Measurements from ENCODE around the gene RBFOX2. TPM values are rescaled to one million over a fixed set of nuclear protein-coding genes. Genes with fewer than 3 reads are reported as not detected.

The RBFOX2 gene
- total RNA-seq, 2 experiments from 2014 or later: 54.3 to 78.7 TPM

GRCh38 chr22:35991168-35991567, 37.5 kb downstream of the RBFOX2 start:
- Histone ChIP-seq H3K36me3 (ENCODE audit: insufficient read depth, low read length) (peaks cover 26% of the 10 kb centered on the region), H3K9me2 (ENCODE audit: insufficient read depth, low read length) (no peaks in the 10 kb centered on the region), H3K79me2 (ENCODE audit: insufficient read depth, low read depth, low read length) (no peaks in the 10 kb centered on the region), H3K4me1 (ENCODE audit: insufficient read depth, low read length, poor library complexity, severe bottlenecking) (peaks cover 5% of the 10 kb centered on the region), H4K20me1 (ENCODE audit: insufficient read depth, low read length) (peaks cover 6% of the 10 kb centered on the region), H3K27ac (ENCODE audit: low read depth, low read length, poor library complexity, severe bottlenecking) (no peak overlapping the region), H2AFZ (ENCODE audit: low read length) (no peak overlapping the region), H3K9me3 (ENCODE audit: low read length) (no peaks in the 10 kb centered on the region), H3K4me2 (ENCODE audit: low read length) (no peak overlapping the region), H3K4me3 (ENCODE audit: low read depth, low read length, poor library complexity, severe bottlenecking) (no peak overlapping the region)
- intact Hi-C loops (cut with micrococcal nuclease; ENCODE audit: unreplicated experiment): no loop called here
- BruUV-seq (replicated peaks): no TSS peak
- CTCF ChIA-PET (ENCODE audit: unreplicated experiment): no interaction called here
- POLR2A ChIA-PET: no interaction called here
- TF ChIP-seq CTCF (conservative IDR thresholded peaks at IDR 0.05; ENCODE audit: low read length): no peak
- no peak for TF ChIP-seq EZH2phosphoT487 (IDR thresholded peaks at IDR 0.05; ENCODE audit: borderline replicate concordance, low read depth, low read length)
- no peak for DNase-seq (ENCODE audit: low spot score)

- no peak overlapping the region for H3K4me2 ChIP-seq (ENCODE audit: low read length)
Measured at GRCh38 chr22:35988030-35988429, 40.6 kb downstream of the RBFOX2 start.

More at GRCh38 chr22:35988030-35988429, 40.6 kb downstream of the RBFOX2 start:
- ChIA-PET POLR2A (interaction anchor here (0.6 to 1.2 kb wide), 5 partner anchors 11 to 566 kb away, joined by 3 to 4 read pairs (median 3); no protein-coding TSS in a partner anchor), CTCF (ENCODE audit: unreplicated experiment) (no interaction called here)
- no TSS peak for BruUV-seq (replicated peaks)
- intact Hi-C loops (cut with micrococcal nuclease; ENCODE audit: unreplicated experiment): no loop called here
- Histone ChIP-seq H3K79me2 (ENCODE audit: insufficient read depth, low read depth, low read length) (no peaks in the 10 kb centered on the region), H4K20me1 (ENCODE audit: insufficient read depth, low read length) (peaks cover 6% of the 10 kb centered on the region), H3K9me3 (ENCODE audit: low read length) (no peaks in the 10 kb centered on the region), H3K9me2 (ENCODE audit: insufficient read depth, low read length) (no peaks in the 10 kb centered on the region), H3K36me3 (ENCODE audit: insufficient read depth, low read length) (peaks cover 21% of the 10 kb centered on the region), H3K4me1 (ENCODE audit: insufficient read depth, low read length, poor library complexity, severe bottlenecking) (peaks cover 5% of the 10 kb centered on the region), H2AFZ (ENCODE audit: low read length) (no peak overlapping the region), H3K27ac (ENCODE audit: low read depth, low read length, poor library complexity, severe bottlenecking) (no peak overlapping the region), H3K4me3 (ENCODE audit: low read depth, low read length, poor library complexity, severe bottlenecking) (no peak overlapping the region)
- DNase-seq (ENCODE audit: low spot score): no peak
- TF ChIP-seq EZH2phosphoT487 (IDR thresholded peaks at IDR 0.05; ENCODE audit: borderline replicate concordance, low read depth, low read length): no peak
- TF ChIP-seq CTCF (conservative IDR thresholded peaks at IDR 0.05; ENCODE audit: low read length): no peak

Data from OCI-LY7 (cell line).